Liver (tissue), 9 donors: Measurements from ENCODE around the gene PARP3. TPM values are rescaled to one million over a fixed set of nuclear protein-coding genes. Genes with fewer than 3 reads are reported as not detected.

Source experiments
- DNase-seq: peaks from one replicate; pipeline ENCODE4 v3.0.0-alpha.2; 2017; ENCODE audit warnings: low spot score
- H3K27ac ChIP-seq, 2 donors: one replicate each; pipeline ENCODE4 v1.7.0; 2013; ENCODE audit warnings: inconsistent platforms in 2 of 2, low read length in 2 of 2, control low read depth in 1 of 2, low read depth in 1 of 2, mild to moderate bottlenecking in 1 of 2
- H3K27me3 ChIP-seq, 4 donors: one replicate each; pipeline versions ENCODE4 v1.6.1 to v1.7.0; 2013; ENCODE audit warnings: low read length in 3 of 4, inconsistent platforms in 1 of 4, mild to moderate bottlenecking in 1 of 4, moderate library complexity in 1 of 4; ENCODE audit not compliant: control insufficient read depth in 4 of 4, insufficient read depth in 4 of 4
- H3K36me3 ChIP-seq, 4 donors: one replicate each; pipeline versions ENCODE4 v1.6.1 to v1.7.0; 2013; ENCODE audit warnings: low read length in 3 of 4, mild to moderate bottlenecking in 3 of 4, low read depth in 1 of 4, moderate library complexity in 1 of 4; ENCODE audit not compliant: control insufficient read depth in 4 of 4, insufficient read depth in 3 of 4
- H3K4me1 ChIP-seq, 4 donors: one replicate each; pipeline versions ENCODE4 v1.6.1 to v1.7.0; 2013; ENCODE audit warnings: low read length in 3 of 4, mild to moderate bottlenecking in 3 of 4, moderate library complexity in 1 of 4; ENCODE audit not compliant: control insufficient read depth in 4 of 4, insufficient read depth in 4 of 4
- H3K4me3 ChIP-seq, 3 donors: one replicate each; pipeline versions ENCODE4 v1.6.1 to v1.7.0; 2013; ENCODE audit warnings: low read length in 3 of 3, control low read depth in 1 of 3, low read depth in 1 of 3, mild to moderate bottlenecking in 1 of 3
- H3K9ac ChIP-seq, 2 donors: one replicate each; pipeline ENCODE4 v1.7.0; 2013; ENCODE audit warnings: low read length in 2 of 2, mild to moderate bottlenecking in 2 of 2, moderate library complexity in 2 of 2, control low read depth in 1 of 2, low read depth in 1 of 2
- H3K9me3 ChIP-seq, 4 donors: one replicate each; pipeline versions ENCODE4 v1.6.1 to v1.7.0; 2013; ENCODE audit warnings: low read length in 3 of 4; ENCODE audit not compliant: control insufficient read depth in 4 of 4
- ATF3 ChIP-seq: IDR thresholded peaks from 2 replicates; pipeline ENCODE4 v1.6.1; 2016; ENCODE audit warnings: antibody characterized with exemption
- FOXA1 ChIP-seq: IDR thresholded peaks from 2 replicates; pipeline ENCODE4 v1.6.1; 2016; ENCODE audit warnings: antibody characterized with exemption
- FOXA2 ChIP-seq: IDR thresholded peaks from 2 replicates; pipeline ENCODE4 v1.6.1; 2016; ENCODE audit warnings: antibody characterized with exemption
- GABPA ChIP-seq, 2 donors: IDR thresholded peaks in 1 of 2; conservative IDR thresholded peaks in 1 of 2; 2 replicates each; pipeline ENCODE4 v1.6.1; 2016; ENCODE audit warnings: antibody characterized with exemption in 2 of 2, mild to moderate bottlenecking in 1 of 2, moderate library complexity in 1 of 2
- HNF4A ChIP-seq, 2 donors: conservative IDR thresholded peaks; 2 replicates each; pipeline ENCODE4 v1.6.1; 2016; ENCODE audit warnings: antibody characterized with exemption in 2 of 2, mild to moderate bottlenecking in 2 of 2
- HNF4G ChIP-seq: IDR thresholded peaks from 2 replicates; pipeline ENCODE4 v1.6.1; 2016; ENCODE audit warnings: antibody characterized with exemption
- MAX ChIP-seq: IDR thresholded peaks from 2 replicates; pipeline ENCODE4 v1.6.1; 2016; ENCODE audit warnings: antibody characterized with exemption
- NR2F2 ChIP-seq: IDR thresholded peaks from 2 replicates; pipeline ENCODE4 v1.6.1; 2016; ENCODE audit warnings: antibody characterized with exemption
- RAD21 ChIP-seq, 2 donors: IDR thresholded peaks; 2 replicates each; pipeline ENCODE4 v1.6.1; 2016; ENCODE audit warnings: antibody characterized with exemption in 2 of 2, mild to moderate bottlenecking in 2 of 2
- RXRA ChIP-seq, 2 donors: IDR thresholded peaks; 2 replicates each; pipeline ENCODE4 v1.6.1; 2017 to 2018; ENCODE audit warnings: antibody characterized with exemption in 2 of 2, mild to moderate bottlenecking in 1 of 2
- SP1 ChIP-seq: IDR thresholded peaks from 2 replicates; pipeline ENCODE4 v1.6.1; 2018; ENCODE audit warnings: antibody characterized with exemption, mild to moderate bottlenecking
- TAF1 ChIP-seq: conservative IDR thresholded peaks from 2 replicates; pipeline ENCODE4 v1.6.1; 2016; ENCODE audit warnings: antibody characterized with exemption, mild to moderate bottlenecking
- WGBS: extraction: QIAGEN DNeasy Blood & Tissue Kit; methylation state at CpG from one replicate; pipeline ENCODE4 v1.1.7; 2013; 5-methylcytosine and 5-hydroxymethylcytosine counted together
- polyA plus RNA-seq, 2 donors: library from polyadenylated mRNA; stranded (reverse) in 1 of 2; unstranded in 1 of 2; fragments of 200-250 nt in 1 of 2; fragments of >200 nt in 1 of 2; fragmentation: Nextera tagmentation in 1 of 2; extraction: Ambion mirVana in 1 of 2; gene quantifications; one replicate each; pipeline versions ENCODE4 v1.2.1 to v1.2.3, GENCODE V29; 2013 to 2015
- total RNA-seq, 2 donors: library from RNA; depleted of rRNA; stranded (reverse); fragments of >200 nt; gene quantifications; one replicate each; pipeline ENCODE4 v1.2.3, GENCODE V29; 2014
- TF ChIP-seq, protein P1 (sequence below): IDR thresholded peaks from 2 replicates; pipeline ENCODE4 v1.6.1; 2016; ENCODE audit warnings: antibody characterized with exemption, mild to moderate bottlenecking
- donor health status: healthy.
- donor health status: healthy.
- donor health status: healthy.
- donor health status: healthy.
- donor health status: healthy.

PARP3 gene
- total and polyA plus RNA-seq, 4 donors = 1.5 to 21.4 (median 12.7) TPM

- Histone ChIP-seq H3K36me3 (no peaks in the 10 kb centered on the region), H3K4me1 (no peaks in the 10 kb centered on the region), H3K27me3 (peaks cover 0 to 9% (median 0%) of the 10 kb centered on the region in 4 donors), H3K4me3 (no peak overlapping the region), H3K9ac (no peak overlapping the region), H3K9me3 (no peaks in the 10 kb centered on the region), H3K27ac (no peak overlapping the region)
- DNase-seq = no peak
- 78% methylated on average over 4 of the region's 4 CpGs for WGBS
- TF ChIP-seq RAD21 (IDR thresholded peaks at IDR 0.05) (no peak), FOXA1 (no peak), RXRA (IDR thresholded peaks at IDR 0.05) (no peak)
Observed at GRCh38 chr3:51894391-51894790, 47.8 kb upstream of the PARP3 start.

DNA sequence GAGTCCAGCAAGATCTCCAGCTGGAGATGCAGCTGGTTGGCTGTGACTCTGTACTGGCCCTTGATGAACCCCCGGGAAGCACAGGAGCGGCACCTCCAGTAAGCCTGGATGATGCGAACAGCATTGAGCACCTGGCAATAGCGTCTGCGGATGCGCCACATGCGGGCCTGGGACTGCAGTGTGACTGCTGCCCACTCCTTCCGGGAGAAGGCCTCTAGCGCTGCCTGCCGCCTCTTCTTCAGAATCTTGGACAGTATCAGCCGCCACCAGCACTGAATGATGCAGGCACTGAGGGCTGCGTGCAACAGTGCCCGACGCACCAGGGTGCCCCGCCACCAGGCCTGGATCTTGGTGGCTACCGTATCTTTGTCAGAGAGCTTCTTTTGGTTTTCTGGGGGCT lies 47.2 kb upstream of the PARP3 start:
- 91% methylated on average over 16 of the region's 16 CpGs for WGBS
- Histone ChIP-seq H3K4me1 (no peaks in the 10 kb centered on the region), H3K9ac (no peak overlapping the region), H3K36me3 (no peaks in the 10 kb centered on the region), H3K9me3 (no peaks in the 10 kb centered on the region), H3K27ac (no peak overlapping the region), H3K27me3 (peaks cover 0 to 9% (median 0%) of the 10 kb centered on the region in 4 donors), H3K4me3 (no peak overlapping the region)
- no peak for DNase-seq
- no peak for TF ChIP-seq MAX
- TF ChIP-seq, protein P1, sequence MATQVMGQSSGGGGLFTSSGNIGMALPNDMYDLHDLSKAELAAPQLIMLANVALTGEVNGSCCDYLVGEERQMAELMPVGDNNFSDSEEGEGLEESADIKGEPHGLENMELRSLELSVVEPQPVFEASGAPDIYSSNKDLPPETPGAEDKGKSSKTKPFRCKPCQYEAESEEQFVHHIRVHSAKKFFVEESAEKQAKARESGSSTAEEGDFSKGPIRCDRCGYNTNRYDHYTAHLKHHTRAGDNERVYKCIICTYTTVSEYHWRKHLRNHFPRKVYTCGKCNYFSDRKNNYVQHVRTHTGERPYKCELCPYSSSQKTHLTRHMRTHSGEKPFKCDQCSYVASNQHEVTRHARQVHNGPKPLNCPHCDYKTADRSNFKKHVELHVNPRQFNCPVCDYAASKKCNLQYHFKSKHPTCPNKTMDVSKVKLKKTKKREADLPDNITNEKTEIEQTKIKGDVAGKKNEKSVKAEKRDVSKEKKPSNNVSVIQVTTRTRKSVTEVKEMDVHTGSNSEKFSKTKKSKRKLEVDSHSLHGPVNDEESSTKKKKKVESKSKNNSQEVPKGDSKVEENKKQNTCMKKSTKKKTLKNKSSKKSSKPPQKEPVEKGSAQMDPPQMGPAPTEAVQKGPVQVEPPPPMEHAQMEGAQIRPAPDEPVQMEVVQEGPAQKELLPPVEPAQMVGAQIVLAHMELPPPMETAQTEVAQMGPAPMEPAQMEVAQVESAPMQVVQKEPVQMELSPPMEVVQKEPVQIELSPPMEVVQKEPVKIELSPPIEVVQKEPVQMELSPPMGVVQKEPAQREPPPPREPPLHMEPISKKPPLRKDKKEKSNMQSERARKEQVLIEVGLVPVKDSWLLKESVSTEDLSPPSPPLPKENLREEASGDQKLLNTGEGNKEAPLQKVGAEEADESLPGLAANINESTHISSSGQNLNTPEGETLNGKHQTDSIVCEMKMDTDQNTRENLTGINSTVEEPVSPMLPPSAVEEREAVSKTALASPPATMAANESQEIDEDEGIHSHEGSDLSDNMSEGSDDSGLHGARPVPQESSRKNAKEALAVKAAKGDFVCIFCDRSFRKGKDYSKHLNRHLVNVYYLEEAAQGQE = no peak

- Histone ChIP-seq H3K36me3 (no peaks in the 10 kb centered on the region), H3K27ac (no peak overlapping the region), H3K4me1 (no peaks in the 10 kb centered on the region), H3K9me3 (no peaks in the 10 kb centered on the region), H3K4me3 (no peak overlapping the region), H3K9ac (no peak overlapping the region), H3K27me3 (peaks cover 0 to 9% (median 0%) of the 10 kb centered on the region in 4 donors)
- DNase-seq = no peak
- 87% methylated on average over 10 of the region's 10 CpGs for WGBS
- TF ChIP-seq RXRA (IDR thresholded peaks at IDR 0.05) (no peak), MAX (no peak)
Observed at GRCh38 chr3:51896607-51897305, 45.4 kb upstream of the PARP3 start.

- Histone ChIP-seq H3K27ac (no peak overlapping the region), H3K4me1 (no peaks in the 10 kb centered on the region), H3K9ac (no peak overlapping the region), H3K36me3 (no peaks in the 10 kb centered on the region), H3K4me3 (no peak overlapping the region), H3K27me3 (peaks cover 0 to 9% (median 0%) of the 10 kb centered on the region in 4 donors), H3K9me3 (no peaks in the 10 kb centered on the region)
- WGBS = 83% methylated on average over 15 of the region's 15 CpGs
- DNase-seq = no peak
- TF ChIP-seq ATF3 (no peak), GABPA (IDR thresholded peaks at IDR 0.05 in 1 of 2, conservative IDR thresholded peaks at IDR 0.05 in 1 of 2) (no peak), HNF4G (no peak), SP1 (no peak), NR2F2 (no peak), FOXA1 (no peak), TAF1 (no peak), FOXA2 (no peak), MAX (no peak), HNF4A (conservative IDR thresholded peaks at IDR 0.05) (no peak), RXRA (IDR thresholded peaks at IDR 0.05) (no peak), RAD21 (IDR thresholded peaks at IDR 0.05) (no peak)
- TF ChIP-seq, protein P1 = no peak
Observed at GRCh38 chr3:51897391-51897790, 44.8 kb upstream of the PARP3 start.
